ENCODE data around the gene FGF11. TPM values are rescaled to one million over a fixed set of nuclear protein-coding genes. Genes with fewer than 3 reads are reported as not detected.

The FGF11 gene
- total RNA-seq, 2 donors from 2014 or later = 0.68 TPM; not detected in 1

DNA sequence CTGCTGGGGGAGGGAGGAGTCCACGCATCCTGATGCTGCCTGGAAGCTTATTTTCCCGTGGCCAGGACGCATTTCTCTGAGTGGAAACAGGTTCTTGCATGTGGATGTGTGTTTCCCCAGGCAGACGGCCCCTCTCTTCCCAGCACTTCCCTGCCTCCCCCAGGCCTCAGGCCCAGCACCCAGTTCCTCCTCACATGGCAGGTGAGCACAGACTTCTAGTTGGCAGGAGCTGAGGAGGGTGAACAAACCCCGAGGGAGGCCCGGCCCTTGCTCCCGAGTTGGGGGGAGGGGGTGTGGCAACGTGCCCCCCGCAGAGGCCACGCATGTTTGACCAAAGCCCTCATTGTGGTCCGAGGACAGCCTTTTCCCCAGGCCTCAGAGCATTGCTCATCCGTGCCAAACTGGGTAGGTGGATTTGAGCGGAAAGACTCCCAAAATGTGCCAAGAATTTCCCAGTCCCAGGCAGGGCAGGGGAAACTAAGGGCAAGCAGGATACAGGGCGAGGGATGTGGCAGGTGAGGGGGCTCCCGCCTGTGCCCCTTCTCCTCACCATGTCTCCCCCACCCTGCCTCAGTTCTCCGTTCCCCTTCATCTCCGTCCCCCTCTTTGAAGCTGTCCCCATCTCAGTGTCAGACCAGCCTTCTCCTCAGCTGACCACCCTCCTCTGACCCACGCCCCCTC lies 20.7 kb upstream of the FGF11 start:
- ATAC-seq (ENCODE audit: insufficient number of reproducible peaks, low FRiP score, low read depth) (no peak), DNase-seq (ENCODE audit: low spot score) (no peak)
- H3K36me3 ChIP-seq = no peaks in the 10 kb centered on the region
- no peaks in the 10 kb centered on the region for H3K9me3 ChIP-seq
- TF ChIP-seq CTCF (IDR thresholded peaks at IDR 0.05) = no peak
- H3K4me3 ChIP-seq = no peak overlapping the region
- no peak overlapping the region for H3K27ac ChIP-seq
- no peaks in the 10 kb centered on the region for H3K4me1 ChIP-seq (ENCODE audit: control insufficient read depth in 1 of 2, low read depth in 2 of 2)
- H3K27me3 ChIP-seq (replicated peaks; ENCODE audit: insufficient read depth) = no peaks in the 10 kb centered on the region

GRCh38 chr17:7419819-7420610 lies 19.3 kb upstream of the FGF11 start, which contains the start of gene SPEM1:
Gene SPEM1, plus strand, starts transcription at chr17:7420324. Its CDS starts 61 bp downstream, at chr17:7420385.
- DNase-seq (ENCODE audit: low spot score) (no peak), ATAC-seq (ENCODE audit: insufficient number of reproducible peaks, low FRiP score, low read depth) (no peak)
- Histone ChIP-seq H3K4me3 (no peak within 1 kb of the TSS), H3K36me3 (no peaks in the 10 kb centered on the region), H3K27me3 (replicated peaks; ENCODE audit: insufficient read depth) (no peaks in the 10 kb centered on the region), H3K9me3 (no peaks in the 10 kb centered on the region), H3K4me1 (ENCODE audit: control insufficient read depth in 1 of 2, low read depth in 2 of 2) (no peaks in the 10 kb centered on the region), H3K27ac (no peak within 1 kb of the TSS)
- TF ChIP-seq CTCF (IDR thresholded peaks at IDR 0.05) = no peak

GRCh38 chr17:7421186-7421585 lies 18.1 kb upstream of the FGF11 start:
- Histone ChIP-seq H3K4me1 (ENCODE audit: control insufficient read depth in 1 of 2, low read depth in 2 of 2) (no peaks in the 10 kb centered on the region), H3K36me3 (no peaks in the 10 kb centered on the region), H3K27me3 (replicated peaks; ENCODE audit: insufficient read depth) (no peaks in the 10 kb centered on the region), H3K9me3 (no peaks in the 10 kb centered on the region), H3K4me3 (no peak overlapping the region), H3K27ac (no peak overlapping the region)
- ATAC-seq (ENCODE audit: insufficient number of reproducible peaks, low FRiP score, low read depth) (no peak), DNase-seq (ENCODE audit: low spot score) (no peak)
- TF ChIP-seq CTCF (IDR thresholded peaks at IDR 0.05) = no peak

DNA sequence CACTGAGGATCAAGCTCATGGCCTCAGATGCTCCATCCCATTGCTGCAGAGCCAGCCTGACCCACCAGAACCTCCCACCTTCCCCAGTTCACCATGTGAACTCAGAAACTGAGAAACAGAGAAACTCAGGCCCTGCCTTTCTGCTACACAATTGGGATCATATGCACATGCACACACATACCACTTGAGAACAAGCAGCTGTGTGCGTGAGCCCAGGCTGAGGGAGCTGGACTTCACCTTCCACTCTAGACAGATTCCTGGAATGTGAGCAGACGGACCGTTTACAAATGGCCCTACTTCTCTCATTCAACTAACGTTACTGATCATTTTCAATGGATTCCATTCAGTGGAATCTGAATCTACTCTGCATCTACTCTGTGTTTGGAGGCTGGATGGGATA lies 15.6 kb upstream of the FGF11 start:
- no peak for TF ChIP-seq CTCF (IDR thresholded peaks at IDR 0.05)
- ATAC-seq (ENCODE audit: insufficient number of reproducible peaks, low FRiP score, low read depth) = no peak
- no peak overlapping the region for H3K27ac ChIP-seq

GRCh38 chr17:7425316-7425715 lies 14.0 kb upstream of the FGF11 start, which contains the start of gene SPEM2:
Gene SPEM2, plus strand, starts transcription at chr17:7425616. Its CDS starts 73 bp downstream, at chr17:7425689.
- H3K27me3 ChIP-seq (replicated peaks; ENCODE audit: insufficient read depth) = no peaks in the 10 kb centered on the region
- H3K9me3 ChIP-seq = no peaks in the 10 kb centered on the region
- H3K27ac ChIP-seq = no peak within 1 kb of the TSS
- H3K4me1 ChIP-seq (ENCODE audit: control insufficient read depth in 1 of 2, low read depth in 2 of 2) = no peaks in the 10 kb centered on the region
- TF ChIP-seq CTCF (IDR thresholded peaks at IDR 0.05) = no peak
- DNase-seq (ENCODE audit: low spot score) (no peak), ATAC-seq (ENCODE audit: insufficient number of reproducible peaks, low FRiP score, low read depth) (no peak)
- H3K36me3 ChIP-seq = no peaks in the 10 kb centered on the region
- H3K4me3 ChIP-seq = no peak within 1 kb of the TSS

More for the DNA sequence above, 15.6 kb upstream of the FGF11 start:
- DNase-seq (ENCODE audit: low spot score) = no peak
- Histone ChIP-seq H3K9me3 (no peaks in the 10 kb centered on the region), H3K4me3 (no peak overlapping the region), H3K27me3 (replicated peaks; ENCODE audit: insufficient read depth) (no peaks in the 10 kb centered on the region), H3K36me3 (no peaks in the 10 kb centered on the region), H3K4me1 (ENCODE audit: control insufficient read depth in 1 of 2, low read depth in 2 of 2) (no peaks in the 10 kb centered on the region)

All from thoracic aorta (tissue), 2 donors.